AG10803 (cell line): Measurements from ENCODE around the gene HMGCL.

Experiments used
- DNase-seq: peaks from one replicate; pipeline ENCODE4 v3.0.0; 2010; ENCODE audit warnings: low read depth
- H3K4me3 ChIP-seq: 2 replicates; pipeline ENCODE4 v1.5.1; 2011; ENCODE audit warnings: mild to moderate bottlenecking, low read length, control low read depth
- TF ChIP-seq, protein P1 (sequence below): conservative IDR thresholded peaks from 2 replicates; pipeline ENCODE4 v1.5.1; 2011; ENCODE audit warnings: mild to moderate bottlenecking, low read length, control low read depth, inconsistent platforms

Gene HMGCL

DNA sequence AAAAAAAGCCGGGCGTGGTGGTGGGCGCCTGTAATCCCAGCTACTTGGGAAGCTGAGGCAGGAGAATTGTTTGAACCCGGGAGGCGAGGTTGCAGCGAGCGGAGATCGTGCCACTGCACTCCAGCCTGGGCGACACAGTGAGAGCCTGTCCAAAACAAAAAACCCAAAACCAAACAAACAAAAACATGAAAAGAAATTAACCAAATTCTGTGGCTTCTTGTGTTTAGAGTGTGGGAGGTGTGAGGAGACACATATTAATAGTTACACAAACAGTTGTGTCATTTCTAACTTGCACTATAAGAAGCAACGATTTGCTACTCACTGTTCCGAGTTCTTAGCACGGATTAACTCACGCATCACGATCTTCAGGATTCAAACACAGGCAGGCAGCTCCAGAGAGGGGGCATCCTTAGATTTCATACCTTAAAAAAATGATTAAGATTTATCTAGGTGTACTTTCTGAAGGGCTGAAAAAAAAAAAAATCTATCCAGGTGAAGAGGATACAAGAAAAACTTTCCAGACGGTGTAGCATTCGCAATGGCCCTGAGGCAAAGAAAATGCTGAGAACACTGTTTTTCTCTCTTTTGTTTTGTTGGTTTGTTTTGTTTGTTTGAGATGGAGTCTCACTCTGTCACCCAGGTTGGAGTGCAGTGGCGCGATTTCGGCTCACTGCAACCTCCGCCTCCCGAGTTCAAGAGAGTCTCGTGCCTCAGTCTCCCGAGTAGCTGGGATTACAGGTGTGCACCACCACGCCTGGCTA is 713 bp upstream of the HMGCL start:
- no peak for DNase-seq
- TF ChIP-seq, protein P1, sequence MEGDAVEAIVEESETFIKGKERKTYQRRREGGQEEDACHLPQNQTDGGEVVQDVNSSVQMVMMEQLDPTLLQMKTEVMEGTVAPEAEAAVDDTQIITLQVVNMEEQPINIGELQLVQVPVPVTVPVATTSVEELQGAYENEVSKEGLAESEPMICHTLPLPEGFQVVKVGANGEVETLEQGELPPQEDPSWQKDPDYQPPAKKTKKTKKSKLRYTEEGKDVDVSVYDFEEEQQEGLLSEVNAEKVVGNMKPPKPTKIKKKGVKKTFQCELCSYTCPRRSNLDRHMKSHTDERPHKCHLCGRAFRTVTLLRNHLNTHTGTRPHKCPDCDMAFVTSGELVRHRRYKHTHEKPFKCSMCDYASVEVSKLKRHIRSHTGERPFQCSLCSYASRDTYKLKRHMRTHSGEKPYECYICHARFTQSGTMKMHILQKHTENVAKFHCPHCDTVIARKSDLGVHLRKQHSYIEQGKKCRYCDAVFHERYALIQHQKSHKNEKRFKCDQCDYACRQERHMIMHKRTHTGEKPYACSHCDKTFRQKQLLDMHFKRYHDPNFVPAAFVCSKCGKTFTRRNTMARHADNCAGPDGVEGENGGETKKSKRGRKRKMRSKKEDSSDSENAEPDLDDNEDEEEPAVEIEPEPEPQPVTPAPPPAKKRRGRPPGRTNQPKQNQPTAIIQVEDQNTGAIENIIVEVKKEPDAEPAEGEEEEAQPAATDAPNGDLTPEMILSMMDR: no peak
- H3K4me3 ChIP-seq: peak overlapping the region; percentile 98

DNA sequence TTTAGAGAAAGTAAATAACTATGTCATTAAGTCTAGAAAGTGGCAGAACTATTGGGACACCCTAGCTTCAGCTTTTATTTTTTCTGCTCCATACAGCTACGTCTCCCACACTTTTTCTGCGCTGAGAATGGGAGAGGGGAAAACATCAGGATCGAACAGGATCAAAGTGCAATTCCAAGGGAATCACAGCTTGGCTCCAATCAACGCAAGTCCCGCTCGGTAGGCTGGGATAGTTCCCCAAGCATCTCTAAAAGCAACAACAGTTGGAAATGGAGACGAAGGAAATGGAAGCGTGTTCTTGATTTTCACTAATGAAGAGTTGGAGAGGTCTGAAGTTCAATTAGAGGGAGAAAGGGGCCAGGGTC is 536 bp downstream of the HMGCL start:
- peak overlapping the region; percentile 98 for H3K4me3 ChIP-seq
- no peak for DNase-seq
- TF ChIP-seq, protein P1: no peak

DNA sequence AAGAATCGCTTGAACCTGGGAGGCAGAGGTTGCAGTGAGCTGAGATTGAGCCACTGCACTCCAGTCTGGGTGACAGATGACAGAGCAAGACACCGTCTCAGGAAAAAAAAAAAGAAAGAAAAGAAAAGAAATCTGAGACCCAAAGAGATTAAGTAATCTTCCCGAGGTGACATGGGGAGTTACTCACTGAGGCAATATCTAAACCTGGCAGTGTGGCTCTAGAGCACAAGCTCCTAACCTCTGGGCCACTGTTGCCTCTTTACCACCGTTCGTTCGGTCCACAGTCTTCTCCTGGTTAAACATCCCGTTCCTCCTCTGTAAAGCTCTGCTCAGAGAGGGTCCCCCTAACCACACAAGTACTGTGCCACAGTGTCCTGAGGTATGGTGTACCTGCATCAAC is 1.5 kb downstream of the HMGCL start:
- TF ChIP-seq, protein P1: no peak
- DNase-seq: no peak
- H3K4me3 ChIP-seq: no peak overlapping the region

DNA sequence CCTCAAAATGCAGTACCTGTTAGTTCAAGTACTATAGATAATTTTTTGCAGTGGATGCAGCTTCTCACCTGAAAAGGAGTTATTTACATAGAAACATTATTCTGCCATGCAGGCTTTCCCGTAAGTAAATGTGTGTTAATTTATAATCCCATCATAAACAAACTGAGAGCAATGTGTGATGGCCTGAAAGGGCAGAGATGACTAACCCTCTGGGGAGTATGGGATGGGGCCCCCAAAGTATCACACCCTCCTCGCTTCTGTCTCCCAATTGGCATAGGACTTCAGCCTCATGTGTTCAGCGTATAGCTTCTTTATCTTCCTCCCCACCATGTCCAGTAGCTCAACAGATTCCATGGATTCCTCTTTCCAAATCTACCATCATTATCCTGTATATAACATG is 7.6 kb downstream of the HMGCL start:
- TF ChIP-seq, protein P1: no peak
- no peak for DNase-seq
- no peak overlapping the region for H3K4me3 ChIP-seq

DNA sequence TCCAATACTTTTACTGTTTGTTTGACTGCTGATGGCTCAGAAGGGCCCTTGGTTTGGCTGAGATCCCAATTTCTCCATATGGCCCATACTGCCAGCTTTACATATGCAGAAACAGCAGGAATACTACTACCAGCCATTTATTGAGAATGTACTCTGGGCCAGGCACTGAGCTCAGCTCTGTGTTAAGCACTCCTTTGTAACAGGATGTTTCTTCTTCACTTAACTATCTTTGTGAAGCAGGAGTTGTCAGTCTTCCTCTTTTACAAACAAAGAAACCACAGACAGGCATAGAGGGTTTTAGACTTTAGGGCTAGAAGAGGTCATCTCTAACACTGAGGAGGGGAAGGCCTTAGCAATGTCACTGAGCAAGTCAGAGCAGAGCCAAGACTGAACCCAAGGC is 8.3 kb downstream of the HMGCL start:
- TF ChIP-seq, protein P1: no peak
- DNase-seq: no peak
- no peak overlapping the region for H3K4me3 ChIP-seq

DNA sequence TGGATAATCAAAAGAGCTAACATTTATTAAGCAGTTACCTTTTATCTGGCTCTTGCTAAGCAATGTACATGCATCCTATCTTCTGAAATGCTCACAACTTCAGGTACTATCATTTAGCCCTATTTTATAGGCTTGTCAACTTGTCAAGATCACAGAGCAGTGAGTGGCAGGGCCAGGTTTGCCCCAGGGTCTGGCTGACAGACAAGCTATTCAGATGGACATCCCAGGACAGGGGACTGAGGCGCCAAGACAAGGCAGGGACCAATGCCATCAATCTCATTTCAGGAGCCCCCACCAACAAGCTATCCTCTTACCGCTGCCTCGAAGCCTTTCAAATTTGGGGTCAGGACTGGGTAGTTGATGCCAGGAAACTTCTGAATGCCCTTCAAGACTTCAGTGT is 8.9 kb downstream of the HMGCL start:
- no peak for DNase-seq
- no peak overlapping the region for H3K4me3 ChIP-seq
- TF ChIP-seq, protein P1: no peak

DNA sequence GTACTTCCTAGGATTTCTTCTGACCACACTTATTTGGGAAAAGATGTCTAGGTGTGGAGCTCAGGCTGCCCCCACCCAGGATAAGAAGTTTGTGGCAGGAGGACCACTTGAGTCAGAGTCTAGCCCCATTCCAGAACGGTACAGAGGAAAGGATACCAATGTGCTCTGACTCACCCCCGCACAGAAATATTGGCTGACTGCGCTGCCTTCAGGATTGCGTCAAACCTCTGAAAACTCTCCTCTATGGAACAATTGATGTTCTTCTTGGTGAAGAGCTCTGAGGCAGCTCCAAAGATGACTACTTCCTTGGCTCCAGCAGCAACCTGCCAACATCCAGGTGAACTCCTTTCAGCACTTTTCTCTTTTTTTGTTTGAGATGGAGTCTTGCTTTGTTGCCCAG is 11.2 kb downstream of the HMGCL start:
- TF ChIP-seq, protein P1: no peak
- no peak for DNase-seq
- H3K4me3 ChIP-seq: no peak overlapping the region
